NCI-H1694 treated with DMSO at 0.1 percent for 48 hours (cell line): ENCODE measurements around the gene SYT6.

Experiments used
- DNase-seq: peaks from one replicate; lab custom pipeline; 2025; lab: John Stamatoyannopoulos, UW

The SYT6 gene

DNA sequence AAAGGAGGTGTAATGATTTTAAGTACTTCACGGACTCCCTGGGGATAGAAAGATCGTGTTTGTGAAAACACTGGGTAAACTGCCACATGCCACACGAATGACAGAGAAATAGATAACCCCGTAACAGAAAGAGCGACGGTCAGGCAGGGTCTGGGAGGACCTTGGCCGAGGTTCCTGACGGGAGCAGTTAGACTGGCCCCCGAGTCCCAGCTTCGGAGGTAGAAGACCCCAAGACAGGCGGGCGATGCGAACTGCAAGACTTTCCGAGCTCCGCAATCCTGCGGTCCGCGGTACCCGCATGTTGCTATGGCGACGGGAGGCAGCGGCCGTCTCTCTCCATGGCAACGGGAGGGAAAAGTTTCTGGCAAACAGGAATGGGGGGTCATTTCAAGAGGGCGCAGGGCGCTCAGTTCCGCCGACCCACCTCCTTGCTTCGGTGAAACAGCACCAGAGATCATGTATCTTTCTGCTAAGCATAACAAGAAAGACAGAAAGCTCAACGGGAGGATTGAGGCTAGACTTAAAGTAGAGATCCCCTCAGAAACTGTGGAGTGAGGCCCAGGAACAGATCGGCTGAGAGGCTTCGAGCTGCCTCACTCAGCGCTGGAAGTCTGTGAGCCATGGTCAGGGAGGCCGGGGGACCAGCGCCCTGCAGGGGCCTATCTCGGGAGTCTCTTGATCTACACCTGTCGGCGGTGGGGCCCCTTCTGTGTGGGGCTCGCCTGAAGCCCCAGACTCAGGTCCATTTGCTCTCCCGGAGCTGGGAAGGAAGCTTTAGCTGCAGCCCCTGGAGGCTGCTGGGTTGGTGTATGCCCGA lies 685 bp upstream of the SYT6 start:
- DNase-seq, result peak; percentile 36

DNA sequence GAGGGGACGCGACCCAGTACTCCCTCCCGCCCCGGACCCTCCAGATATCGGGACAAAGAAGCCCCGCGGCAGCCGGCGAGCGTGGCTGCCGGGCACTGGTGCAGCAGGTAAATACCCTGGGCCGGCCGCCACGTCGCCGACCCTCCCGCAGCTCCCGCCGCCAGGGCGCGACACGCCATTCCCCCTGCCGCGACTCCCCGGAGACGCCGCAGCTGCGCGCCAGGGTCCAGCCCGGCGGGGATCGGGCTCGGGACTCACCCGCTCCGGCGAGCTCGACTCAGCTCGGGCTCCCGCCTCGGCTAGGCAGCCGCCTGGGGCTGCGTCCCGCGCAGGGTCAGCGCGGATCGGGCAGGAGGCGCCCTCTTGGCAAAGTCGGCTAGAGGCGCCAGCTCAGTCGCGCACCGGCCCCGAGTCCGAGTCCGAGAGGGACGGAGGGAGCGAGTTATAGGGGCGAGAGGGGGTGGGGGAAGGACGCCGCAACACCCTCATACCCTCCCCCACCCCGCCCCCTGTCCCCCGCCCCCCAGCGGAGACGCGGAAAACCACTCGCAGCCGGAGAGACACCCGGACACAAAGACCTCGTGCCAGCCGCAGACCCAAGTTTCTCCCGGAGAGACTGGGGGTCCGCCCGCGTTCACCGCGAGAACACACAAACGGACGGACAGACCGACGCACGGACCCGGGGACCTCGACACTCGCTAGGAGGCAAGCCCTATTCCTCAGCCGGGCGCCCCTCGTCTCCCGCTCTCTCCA lies 985 bp downstream of the SYT6 start:
- DNase-seq, result peak; percentile 38

DNA sequence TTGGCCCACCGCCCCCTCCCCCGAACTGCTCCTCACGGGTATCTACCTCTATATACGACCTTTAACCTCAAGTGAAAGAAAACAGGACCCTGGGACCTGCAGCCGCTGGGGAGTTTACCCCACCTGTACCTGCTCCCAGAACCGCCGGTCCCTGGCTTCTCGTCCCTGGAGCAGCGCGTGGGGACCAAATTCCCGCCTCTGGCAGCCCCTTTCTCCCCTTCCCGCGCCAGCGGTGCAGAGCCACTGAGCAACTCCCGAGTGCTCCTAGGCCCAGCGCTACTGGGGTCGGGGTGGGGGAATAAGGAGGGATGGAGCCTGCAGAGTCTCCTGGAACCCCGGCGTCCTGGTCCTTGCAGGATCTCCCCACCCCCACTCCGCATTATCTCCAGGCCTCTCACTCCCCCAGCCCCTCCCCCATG lies 1.6 kb downstream of the SYT6 start:
- no peak for DNase-seq

DNA sequence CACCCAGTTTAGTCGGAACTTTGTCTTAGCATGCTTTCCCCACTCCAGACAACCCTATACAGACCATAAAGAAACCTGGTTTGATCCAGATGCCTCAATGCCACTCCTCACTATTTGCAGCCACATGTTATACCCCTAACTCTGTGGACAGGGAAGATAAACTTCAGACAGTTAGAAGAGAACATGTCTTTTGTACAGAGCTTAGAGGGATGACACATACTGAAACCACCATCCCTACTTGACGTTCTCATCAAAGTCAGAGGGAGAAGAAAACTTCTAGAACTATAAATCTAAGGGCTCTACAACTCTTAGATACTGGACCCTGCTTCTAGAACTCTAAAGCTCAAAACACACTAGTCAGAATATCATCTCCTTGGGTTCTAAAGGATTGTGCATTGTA lies 3.7 kb downstream of the SYT6 start:
- no peak for DNase-seq

DNA sequence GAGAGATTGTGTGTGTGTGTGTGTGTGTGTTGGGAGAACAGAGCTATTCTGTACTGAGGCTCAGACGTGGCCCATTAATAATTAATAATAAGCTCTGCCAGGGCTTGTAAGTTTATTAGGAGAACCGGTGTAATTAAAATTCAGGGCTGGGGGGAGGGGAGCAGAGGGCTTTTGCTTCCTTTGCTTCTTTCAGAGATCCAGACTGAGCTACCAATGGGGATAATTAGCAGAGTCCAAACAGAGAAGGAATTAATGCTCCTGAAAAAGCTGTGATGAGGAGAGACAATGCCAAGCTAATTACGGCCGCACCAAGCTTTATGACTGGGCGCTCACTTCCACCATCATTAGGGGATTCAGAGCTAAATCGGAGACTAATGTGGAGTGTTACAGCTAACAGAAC lies 4.5 kb downstream of the SYT6 start:
- DNase-seq, result no peak

DNA sequence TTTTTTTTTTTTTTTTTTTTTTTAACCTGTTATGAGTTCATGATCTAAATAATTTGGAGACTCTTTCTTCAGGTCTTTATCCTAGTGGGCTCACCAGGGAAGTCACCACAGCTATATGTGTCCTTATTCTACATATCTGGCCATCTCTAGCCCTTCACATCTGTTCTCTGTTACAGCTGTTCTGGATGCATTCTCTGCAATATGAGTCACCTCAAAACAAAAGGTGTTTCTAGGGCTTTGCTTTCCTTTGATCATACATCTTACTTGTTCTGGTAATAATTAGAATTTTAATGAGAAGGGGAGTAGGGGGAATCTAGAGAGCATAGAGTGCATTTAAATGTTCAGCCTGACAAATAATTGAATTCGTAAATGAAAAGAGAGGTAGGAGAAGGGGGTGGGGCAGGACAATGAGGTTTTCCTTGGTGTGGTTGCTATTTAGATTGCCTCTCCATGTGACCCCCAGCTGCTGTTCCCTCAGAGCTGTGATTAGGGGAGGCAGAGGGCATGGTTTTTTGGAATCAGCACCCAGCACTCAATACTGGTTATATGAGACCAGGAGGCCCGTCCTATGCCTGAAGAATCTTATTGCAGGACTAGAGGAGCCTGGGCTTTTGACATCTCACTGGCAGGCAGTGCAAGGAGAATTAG lies 8.0 kb downstream of the SYT6 start:
- DNase-seq, result no peak

DNA sequence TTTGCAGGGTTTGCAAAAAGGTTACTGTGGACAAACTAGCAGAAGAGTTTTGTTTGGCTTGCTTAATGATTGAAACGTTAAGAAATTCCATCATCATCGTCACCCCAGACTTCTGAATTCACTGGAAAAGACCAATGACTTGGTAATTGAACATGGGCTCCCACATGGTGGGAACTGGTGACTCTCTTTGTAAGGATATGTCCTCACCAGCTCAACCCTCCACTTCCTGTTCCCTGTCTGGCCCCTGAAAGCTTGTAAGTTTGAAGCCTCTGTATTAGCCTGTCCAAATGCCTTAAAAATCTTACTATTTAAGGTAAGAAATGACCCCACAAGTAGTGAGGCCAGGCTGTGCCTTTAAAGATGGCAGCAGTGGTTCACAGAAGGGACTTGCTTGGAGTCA lies 9.7 kb downstream of the SYT6 start:
- DNase-seq, result no peak

DNA sequence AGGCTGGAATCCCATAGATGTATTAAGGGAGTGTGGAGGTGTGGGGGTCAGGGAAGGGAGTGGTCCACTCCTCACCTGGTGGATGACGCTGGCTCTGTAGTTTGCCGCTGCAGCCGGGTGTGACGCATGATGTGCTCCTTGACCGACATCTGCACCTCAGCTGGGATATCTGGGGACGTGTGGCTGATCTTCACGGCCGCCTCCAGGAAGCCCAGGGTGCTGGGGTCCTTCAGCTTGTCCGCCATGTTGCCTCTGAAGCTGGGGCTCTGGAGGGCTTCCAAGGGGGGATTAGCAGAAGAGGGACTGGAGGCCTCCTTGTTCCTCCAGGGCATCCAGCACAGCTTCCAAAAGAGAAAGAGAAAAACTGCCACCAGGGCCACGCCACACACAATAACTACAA lies 14.1 kb downstream of the SYT6 start:
- no peak for DNase-seq

DNA sequence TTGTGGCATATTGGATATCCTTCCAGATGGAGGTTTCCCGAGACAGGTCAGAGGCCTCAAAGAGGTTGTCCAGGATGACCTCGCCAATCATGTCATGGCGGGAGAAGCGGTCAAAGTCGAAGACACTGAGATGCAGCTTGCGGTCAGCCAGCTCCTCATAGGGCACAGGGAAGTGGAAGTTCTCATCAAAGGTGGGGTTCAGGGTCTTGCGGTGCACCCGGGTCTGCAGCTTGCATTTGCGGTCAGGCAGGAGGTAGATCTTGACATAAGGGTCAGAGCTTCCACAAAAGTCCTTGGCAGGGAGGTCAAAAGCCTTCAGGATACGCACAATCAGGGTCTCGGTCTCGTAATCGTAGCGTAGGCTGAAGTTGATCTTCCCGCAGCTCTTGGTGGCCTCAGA lies 16.2 kb downstream of the SYT6 start:
- DNase-seq, result no peak

DNA sequence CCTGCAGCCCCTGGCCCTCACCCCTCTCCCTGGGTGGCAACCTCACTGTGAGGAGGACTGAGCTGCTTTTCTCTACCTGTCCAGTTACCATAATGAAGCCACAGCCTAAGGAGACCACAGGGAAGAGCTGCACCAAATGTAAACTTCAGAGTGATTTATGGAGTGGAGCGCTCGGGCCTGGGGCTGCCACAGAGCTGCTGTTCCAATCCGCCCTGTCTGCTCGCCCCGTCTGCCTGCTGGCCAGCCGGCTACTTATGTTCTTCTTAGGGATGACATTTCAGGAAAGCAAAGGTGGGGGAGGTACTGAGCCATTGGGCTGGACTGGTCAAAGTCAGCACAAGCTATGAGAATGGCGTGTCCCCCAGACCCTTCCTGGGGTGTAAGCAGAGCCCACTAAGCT lies 17.9 kb downstream of the SYT6 start:
- no peak for DNase-seq

DNA sequence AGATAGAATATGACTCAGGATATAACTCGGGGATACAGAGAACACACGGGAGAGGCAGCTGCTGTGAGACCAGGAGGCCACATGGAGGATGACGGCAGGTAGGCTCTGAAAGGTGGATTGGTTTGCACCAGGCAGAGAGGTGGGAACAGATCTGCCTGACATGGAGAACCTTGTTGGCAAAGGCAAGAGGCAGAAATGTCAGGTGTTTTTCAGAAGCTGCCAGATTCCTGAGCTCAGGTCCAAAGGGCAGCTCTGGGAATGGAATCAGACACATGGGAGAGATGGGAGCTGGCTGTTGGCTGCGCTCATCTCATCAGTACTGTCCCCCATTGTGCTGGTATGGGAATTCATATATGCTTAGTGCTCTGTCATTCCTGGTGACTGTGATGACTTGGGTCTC lies 19.2 kb downstream of the SYT6 start:
- DNase-seq, result no peak

DNA sequence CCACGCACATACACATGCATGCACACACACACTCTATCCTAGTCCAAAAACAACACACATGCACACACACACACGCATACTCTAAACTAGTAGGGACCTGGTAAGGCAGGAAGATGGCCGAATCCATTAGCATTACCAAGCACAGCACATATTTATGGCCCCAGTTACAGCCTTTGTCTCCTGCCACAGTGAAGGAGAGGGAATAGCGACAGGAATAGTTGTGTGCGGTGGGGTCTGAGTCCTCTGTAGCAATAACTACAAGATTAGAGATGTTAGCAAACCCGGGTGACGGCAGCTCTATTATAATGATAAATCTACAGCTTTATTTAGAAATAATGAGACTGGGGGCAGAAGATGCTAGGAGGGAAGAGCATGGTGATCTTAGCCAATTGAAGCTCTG lies 20.5 kb downstream of the SYT6 start:
- no peak for DNase-seq

DNA sequence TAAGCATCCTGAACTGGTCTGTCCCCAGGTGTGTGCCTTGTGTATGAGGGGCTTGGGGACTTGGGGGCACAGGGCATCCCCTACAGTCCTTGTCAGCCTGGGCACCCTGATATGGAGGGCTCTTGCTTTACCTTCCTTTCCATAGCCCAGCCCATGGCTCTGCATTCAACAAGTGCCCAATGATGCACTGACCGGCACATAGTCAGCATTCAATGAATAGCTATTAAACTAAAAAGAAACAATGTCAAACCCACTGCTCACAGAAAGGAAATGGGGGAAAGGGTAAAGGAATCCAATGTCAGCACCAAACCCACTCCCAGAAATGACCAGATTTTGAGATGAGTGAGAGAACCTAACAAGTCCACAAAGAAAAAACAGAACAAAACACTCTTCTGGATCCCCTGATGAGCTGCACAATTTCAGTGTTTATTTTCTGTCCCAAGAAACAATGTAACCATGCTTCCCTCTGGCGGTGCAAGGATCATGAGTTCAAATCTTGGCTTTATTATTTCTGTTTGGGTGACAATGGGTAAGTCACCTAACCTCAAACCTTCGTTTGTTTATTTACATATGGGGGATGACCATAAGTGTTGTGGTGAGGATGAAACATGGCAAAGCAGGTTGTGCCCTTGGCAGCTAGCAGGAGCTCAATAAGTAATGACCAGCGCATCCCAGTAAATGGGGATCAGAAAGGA lies 22.0 kb downstream of the SYT6 start:
- no peak for DNase-seq

DNA sequence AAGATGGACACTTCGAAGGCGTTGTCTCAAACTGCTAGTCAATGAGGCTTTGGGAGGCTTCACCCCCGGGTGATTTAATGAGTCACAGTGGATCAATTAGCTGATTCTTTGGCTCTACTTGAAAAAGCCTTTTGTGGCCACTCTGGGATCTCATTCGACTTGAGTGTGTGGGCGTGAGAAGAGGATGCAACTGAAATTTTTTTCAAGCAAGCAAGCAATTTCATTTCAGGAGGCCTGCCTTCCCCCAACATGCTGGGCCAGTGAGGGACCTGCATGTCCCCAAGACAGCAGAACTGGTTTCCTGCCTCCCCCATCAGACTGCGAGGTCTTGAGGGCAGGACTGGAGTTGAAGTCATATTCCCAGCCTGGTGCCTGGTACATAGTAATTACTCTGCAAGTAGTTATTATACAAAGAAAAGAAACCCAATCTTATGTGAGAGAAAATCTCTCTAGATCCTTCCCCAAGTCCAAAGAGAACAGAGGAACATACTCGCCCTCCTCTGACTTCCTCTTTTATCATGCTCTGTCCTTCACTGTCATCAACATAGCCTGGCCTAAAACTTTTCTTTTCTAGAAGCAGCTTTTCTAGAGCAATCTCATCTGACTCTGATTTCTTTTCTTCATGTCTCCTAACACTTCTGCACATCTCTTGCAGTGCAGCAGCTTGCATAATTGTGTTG lies 22.7 kb downstream of the SYT6 start:
- DNase-seq, result no peak

DNA sequence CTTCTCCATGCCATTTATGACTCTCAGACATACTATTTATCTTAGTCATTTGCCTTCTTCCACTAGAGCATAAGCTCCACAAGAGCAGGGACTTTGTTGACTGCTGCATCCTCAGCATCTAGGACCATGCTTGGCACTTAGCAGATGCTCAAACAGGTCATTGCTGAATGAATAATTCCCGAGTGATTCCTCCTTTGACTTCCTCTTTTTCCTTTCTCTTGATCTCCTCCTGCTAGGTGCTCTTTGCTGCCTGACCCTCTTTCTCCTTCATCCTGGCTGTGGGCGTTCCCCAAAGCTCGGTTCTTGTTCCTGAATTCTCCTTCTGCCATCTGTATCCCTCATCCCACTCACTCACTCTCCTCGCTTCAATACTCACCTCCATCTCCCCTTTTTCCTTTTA lies 23.5 kb downstream of the SYT6 start:
- DNase-seq, result no peak

DNA sequence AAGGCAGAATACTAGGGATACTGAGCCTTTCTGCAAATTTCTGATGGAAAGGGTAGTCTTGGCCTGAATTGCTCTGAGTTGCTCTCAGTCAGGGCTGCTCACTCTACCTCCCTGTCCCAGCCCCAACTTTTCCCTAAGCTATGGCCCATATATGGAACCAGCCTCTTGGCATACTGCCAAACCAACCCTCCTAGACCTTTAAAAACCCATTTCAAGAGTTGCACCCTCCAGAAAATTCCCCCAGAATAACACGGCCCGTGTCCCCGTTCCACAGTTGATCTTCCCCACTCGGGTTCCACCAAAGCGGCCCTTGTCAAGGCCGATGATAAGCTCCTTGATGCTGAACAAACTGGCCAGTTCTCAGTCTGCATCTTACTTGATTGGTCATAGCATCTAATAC lies 25.4 kb downstream of the SYT6 start:
- DNase-seq, result no peak

DNA sequence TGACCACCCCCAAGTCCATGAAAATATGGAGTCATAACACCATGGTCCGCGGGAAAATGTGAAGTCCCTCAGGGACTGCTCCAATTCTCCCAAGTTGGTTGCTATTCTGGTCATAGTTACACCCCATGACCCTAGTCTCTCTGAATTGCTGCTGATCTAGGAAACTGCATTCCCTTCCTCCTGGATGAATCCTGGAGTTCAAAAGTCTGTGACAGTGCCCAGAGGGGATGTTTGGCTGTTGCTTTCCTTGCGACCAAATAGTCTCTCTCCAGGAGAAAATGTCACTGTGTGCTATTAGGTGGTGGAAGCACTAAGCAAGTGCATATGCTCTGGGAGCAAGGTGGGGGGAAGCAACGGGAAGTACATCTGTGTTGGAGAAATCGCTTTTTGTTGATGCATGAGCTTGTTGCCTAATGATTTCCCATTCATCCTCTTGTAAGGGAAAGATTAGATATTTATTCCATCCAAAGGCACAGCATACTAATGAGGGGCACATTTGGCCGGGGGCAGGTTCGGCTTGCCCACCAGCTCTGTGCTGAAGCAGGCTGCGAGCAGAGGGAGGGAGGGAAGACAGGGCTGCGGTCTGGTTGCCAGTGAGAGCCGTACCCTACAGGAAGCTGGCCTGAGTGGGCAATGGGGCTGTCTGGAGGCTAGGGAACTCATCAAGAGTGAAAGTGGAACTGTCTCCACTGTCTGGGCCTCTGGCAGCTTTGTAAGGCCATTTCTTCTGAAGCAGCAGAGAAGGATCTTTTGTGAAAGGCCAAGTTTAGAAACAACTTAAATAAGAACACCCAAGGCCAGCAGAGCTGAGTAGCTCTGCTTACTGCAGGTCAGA lies 27.2 kb downstream of the SYT6 start:
- no peak for DNase-seq

DNA sequence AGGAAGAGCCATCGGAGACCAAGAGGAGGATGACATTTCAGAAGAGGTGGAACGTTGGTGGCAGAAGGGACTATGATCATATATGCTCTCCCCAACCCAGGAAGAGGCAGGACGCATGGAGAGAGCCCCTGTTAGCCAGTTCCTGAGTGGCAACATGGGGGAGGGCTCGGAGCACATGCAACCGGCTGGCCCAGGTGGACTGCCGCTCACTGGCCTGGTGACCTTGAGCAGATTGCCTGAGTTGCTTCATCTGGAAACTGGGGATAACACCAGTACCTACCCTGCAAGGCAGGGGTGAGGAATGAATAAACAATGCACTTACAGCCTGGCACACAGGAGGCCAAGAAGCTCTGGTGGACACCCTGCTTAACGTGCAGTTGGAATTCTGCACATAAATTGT lies 29.0 kb downstream of the SYT6 start:
- no peak for DNase-seq

DNA sequence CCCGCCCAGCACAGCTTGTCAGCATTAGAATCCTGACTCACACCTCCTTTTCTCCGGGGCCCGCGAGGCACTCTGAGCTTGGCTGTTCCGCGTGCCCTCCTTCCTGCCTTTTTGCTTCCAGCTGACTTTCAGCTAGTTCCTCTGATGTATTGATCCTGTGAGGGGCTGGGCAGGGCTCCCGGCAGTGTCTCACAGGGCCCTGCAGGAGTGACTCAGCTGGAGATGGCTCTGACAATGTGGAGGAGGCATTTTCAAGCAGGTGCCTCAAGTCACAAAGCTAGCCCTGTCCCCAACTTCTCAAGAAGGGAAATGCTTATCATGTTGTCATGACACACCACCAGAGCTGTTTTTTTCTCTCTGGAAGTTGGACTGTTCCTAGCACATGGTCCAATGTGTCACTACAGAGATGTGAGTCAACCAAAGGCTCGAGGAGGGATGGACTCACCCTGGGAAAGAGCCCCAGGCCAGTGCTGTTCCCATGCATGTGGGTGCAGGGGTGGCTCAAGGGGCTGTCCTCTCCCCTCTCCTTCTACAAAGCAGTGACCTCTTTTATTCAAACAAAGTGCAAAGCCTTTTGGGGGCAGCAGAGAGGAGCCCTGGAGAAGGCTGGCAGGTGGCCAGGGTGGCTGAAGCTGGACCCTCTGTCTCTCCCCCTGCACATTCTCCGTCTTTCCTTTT lies 30.6 kb downstream of the SYT6 start:
- DNase-seq, result no peak

DNA sequence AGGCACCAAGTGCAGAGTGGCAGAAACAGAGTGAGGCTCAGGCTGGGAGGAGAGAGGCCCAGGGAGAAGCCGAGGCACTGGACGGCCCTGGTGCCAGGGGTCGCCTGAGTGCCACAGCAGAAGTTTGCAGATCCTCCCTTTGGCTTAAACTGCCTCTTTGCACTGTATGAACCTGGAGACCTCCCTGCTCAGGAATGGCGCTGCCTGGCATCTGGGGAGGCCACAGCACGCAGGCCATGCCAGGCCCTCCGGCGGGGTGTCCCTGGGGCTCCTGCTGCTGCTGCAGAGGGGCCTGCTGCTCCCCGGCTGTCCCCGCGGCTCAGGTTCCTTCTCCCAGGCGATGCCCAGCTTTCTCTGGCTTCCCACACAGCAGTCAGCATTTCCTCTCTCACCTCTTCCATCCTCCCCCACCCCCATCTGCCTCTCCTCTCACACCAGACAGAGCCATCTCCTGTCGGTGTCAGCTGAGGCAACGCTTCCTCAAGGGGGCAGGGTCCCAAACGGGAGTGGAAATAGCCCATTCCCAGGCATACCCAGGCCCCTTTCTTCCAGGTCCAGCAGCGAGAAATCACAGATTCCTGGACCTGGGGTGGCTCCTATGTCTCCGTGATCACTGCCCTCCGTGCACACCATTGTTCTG lies 35.2 kb downstream of the SYT6 start:
- no peak for DNase-seq
